Upper lobe of left lung (tissue), 6 donors: ENCODE measurements around the gene IL27RA. TPM values are rescaled to one million over a fixed set of nuclear protein-coding genes. Genes with fewer than 3 reads are reported as not detected.
A peak's percentile ranks its signal among the peaks of the same experiment; 100 is the strongest.
"Not testable (repeated sequence)": the region's sequence is repeated elsewhere in the genome, so short reads cannot be mapped to it uniquely, and the experiment has no call there.

Experiments
- ATAC-seq, 2 donors: fragments of 200-7000 bp; cut with Tn5 transposase; one replicate each; pipeline ENCODE4 v1.9.1; 2022; ENCODE audit warnings: mild to moderate bottlenecking in 2 of 2, moderate library complexity in 2 of 2; ENCODE audit not compliant: low FRiP score in 2 of 2
- DNase-seq, 2 donors: peaks; one replicate each; pipeline ENCODE4 v3.0.0-alpha.2; 2019 to 2020
- H3K27ac ChIP-seq, 4 donors: fragments of 200-600 bp; sonication (generic); one replicate each; pipeline ENCODE4 v1.5.1; 2016 to 2019
- H3K27me3 ChIP-seq, 4 donors: fragments of 200-600 bp; sonication (generic); one replicate each; pipeline ENCODE4 v1.5.1; 2017 to 2019
- H3K36me3 ChIP-seq, 4 donors: fragments of 200-600 bp; sonication (generic); one replicate each; pipeline ENCODE4 v1.5.1; 2016 to 2019
- H3K4me1 ChIP-seq, 4 donors: fragments of 200-600 bp; sonication (generic); one replicate each; pipeline ENCODE4 v1.5.1; 2018 to 2019
- H3K4me3 ChIP-seq, 4 donors: fragments of 200-600 bp; sonication (generic); one replicate each; pipeline ENCODE4 v1.5.1; 2017 to 2019; ENCODE audit warnings: mild to moderate bottlenecking in 2 of 4, moderate library complexity in 1 of 4
- H3K9me3 ChIP-seq, 4 donors: fragments of 200-600 bp; sonication (generic); one replicate each; pipeline ENCODE4 v1.5.1; 2018 to 2019
- EP300 ChIP-seq, 4 donors: sonication (generic); formaldehyde crosslinking; IDR thresholded peaks; one replicate each; pipeline ENCODE4 v1.5.1; 2017; ENCODE audit warnings: antibody characterized with exemption in 4 of 4, control low read depth in 2 of 4
- POLR2A ChIP-seq, 4 donors: fragments of 450-650 bp; IDR thresholded peaks; one replicate each; pipeline ENCODE4 v1.5.1; 2016 to 2017; ENCODE audit warnings: antibody characterized with exemption in 4 of 4, mild to moderate bottlenecking in 2 of 4
- POLR2AphosphoS5 ChIP-seq, 2 donors: sonication (generic); formaldehyde crosslinking; IDR thresholded peaks; one replicate each; pipeline ENCODE4 v1.5.1; 2017; ENCODE audit warnings: antibody characterized with exemption in 2 of 2
- WGBS, 2 donors: methylation state at CpG; one replicate each; pipeline ENCODE4 v1.1.5; 2017 to 2018; 5-methylcytosine and 5-hydroxymethylcytosine counted together
- total RNA-seq, 6 donors: library from RNA; depleted of rRNA in 4 of 6; stranded (reverse); fragments of >200 nt in 4 of 6; gene quantifications; one replicate each; pipeline versions ENCODE4 v1.1.0 to v1.2.1, GENCODE V29; 2016 to 2021
- TF ChIP-seq, protein P1 (sequence below), 6 experiments: fragments of 450-650 bp in 4 of 6; fragments of 200-600 bp in 2 of 6; sonication (generic) in 2 of 6; IDR thresholded peaks; one replicate each; pipeline ENCODE4 v1.5.1; 2016 to 2019; ENCODE audit warnings: antibody characterized with exemption in 6 of 6
- donor health status: DM: no; HTN: no; CAD: no; lungs with moderate emphysema.
- donor health status: DM: no; HTN: yes; CAD: no; lungs with severe emphysema.

IL27RA gene
- total RNA-seq, 6 donors from 2014 or later, result 9.3 to 24.4 (median 14.6) TPM

DNA sequence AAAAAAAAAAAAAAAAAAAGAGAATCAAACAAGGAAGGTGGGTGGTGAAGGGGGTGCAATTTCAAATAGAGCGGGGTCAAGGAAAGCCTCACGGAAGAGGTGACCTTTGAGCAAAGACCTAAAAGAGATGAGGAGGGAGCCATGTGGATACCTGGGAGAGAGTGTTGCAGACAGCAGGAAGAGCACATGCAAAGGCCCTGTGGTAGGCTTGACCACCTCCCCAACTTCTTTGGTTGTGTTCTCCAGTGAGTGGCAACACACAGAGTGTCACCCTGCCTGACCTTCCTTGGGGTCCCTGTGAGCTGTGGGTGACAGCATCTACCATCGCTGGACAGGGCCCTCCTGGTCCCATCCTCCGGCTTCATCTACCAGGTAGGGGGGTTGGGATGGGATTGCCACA is 18.9 kb downstream of the IL27RA start:
- Histone ChIP-seq H3K27me3 (no peaks in the 10 kb centered on the region), H3K27ac (no peak overlapping the region), H3K36me3 (peaks cover 0 to 29% (median 14%) of the 10 kb centered on the region in 4 donors), H3K4me3 (no peak overlapping the region), H3K4me1 (no peaks in the 10 kb centered on the region), H3K9me3 (no peaks in the 10 kb centered on the region)
- 92 to 99% methylated on average over 4 of the region's 4 CpGs for WGBS, 2 donors
- DNase-seq (no peak), ATAC-seq (no peak)
- TF ChIP-seq EP300 (IDR thresholded peaks at IDR 0.05), result no peak
- TF ChIP-seq POLR2A (IDR thresholded peaks at IDR 0.05), result no peak
- TF ChIP-seq, protein P1, sequence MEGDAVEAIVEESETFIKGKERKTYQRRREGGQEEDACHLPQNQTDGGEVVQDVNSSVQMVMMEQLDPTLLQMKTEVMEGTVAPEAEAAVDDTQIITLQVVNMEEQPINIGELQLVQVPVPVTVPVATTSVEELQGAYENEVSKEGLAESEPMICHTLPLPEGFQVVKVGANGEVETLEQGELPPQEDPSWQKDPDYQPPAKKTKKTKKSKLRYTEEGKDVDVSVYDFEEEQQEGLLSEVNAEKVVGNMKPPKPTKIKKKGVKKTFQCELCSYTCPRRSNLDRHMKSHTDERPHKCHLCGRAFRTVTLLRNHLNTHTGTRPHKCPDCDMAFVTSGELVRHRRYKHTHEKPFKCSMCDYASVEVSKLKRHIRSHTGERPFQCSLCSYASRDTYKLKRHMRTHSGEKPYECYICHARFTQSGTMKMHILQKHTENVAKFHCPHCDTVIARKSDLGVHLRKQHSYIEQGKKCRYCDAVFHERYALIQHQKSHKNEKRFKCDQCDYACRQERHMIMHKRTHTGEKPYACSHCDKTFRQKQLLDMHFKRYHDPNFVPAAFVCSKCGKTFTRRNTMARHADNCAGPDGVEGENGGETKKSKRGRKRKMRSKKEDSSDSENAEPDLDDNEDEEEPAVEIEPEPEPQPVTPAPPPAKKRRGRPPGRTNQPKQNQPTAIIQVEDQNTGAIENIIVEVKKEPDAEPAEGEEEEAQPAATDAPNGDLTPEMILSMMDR (IDR thresholded peaks at IDR 0.05), result no peak
- no peak for TF ChIP-seq POLR2AphosphoS5 (IDR thresholded peaks at IDR 0.05)

DNA sequence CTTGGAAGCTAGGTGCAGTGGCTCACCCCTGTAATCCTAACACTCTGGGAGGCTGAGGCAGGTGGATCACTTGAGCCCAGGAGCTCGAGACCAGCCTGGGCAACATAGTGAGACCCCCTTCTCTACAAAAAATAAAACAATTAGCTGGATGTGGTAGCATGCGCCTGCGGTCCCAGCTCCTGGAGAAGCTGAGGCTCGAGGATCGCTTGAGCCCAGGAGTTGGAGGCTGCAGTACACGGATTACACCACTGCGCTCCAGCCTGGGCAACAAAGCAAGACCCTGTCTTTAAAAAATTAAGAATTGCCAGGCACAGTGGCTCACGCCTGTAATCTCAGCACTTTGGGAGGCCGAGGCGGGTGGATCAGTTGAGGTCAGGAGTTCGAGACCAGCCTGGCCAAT is 19.4 kb downstream of the IL27RA start:
- ATAC-seq, result not testable (repeated sequence)

DNA sequence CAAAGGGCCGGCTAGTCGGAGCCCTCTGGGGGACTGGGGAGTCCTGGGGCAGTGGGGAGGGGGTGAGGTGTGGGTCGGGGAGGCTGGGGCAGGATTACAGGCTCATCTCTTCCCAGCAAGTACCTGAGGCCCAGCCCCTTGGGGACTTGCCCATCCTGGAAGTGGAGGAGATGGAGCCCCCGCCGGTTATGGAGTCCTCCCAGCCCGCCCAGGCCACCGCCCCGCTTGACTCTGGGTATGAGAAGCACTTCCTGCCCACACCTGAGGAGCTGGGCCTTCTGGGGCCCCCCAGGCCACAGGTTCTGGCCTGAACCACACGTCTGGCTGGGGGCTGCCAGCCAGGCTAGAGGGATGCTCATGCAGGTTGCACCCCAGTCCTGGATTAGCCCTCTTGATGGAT is 20.4 kb downstream of the IL27RA start:
- WGBS, 2 donors, result 95 to 100% methylated on average over 1 to 7 of the region's 9 CpGs
- H3K4me3 ChIP-seq, result no peak overlapping the region
- DNase-seq, result peak in 1 of 2 donors; percentile 78
- no peak for ATAC-seq
- no peak overlapping the region for H3K27ac ChIP-seq
- TF ChIP-seq EP300 (IDR thresholded peaks at IDR 0.05), result no peak
- TF ChIP-seq POLR2A (IDR thresholded peaks at IDR 0.05), result no peak
- no peak for TF ChIP-seq POLR2AphosphoS5 (IDR thresholded peaks at IDR 0.05)
- TF ChIP-seq, protein P1 (IDR thresholded peaks at IDR 0.05), result no peak
- peaks cover under 1 to 2% (median 1%) of the 10 kb centered on the region in 4 donors for H3K4me1 ChIP-seq
- peaks cover 0 to 23% (median 12%) of the 10 kb centered on the region in 4 donors for H3K36me3 ChIP-seq
- H3K27me3 ChIP-seq, result peaks cover 0 to under 1% (median 0%) of the 10 kb centered on the region in 4 donors
- H3K9me3 ChIP-seq, result no peaks in the 10 kb centered on the region

More for the DNA sequence above, 19.4 kb downstream of the IL27RA start:
- H3K9me3 ChIP-seq, H3K4me3 ChIP-seq, H3K27ac ChIP-seq, H3K4me1 ChIP-seq, H3K27me3 ChIP-seq, DNase-seq: not testable (repeated sequence)
- H3K36me3 ChIP-seq, result peaks cover 0 to 29% (median 14%) of the 10 kb centered on the region in 4 donors
- 89 to 92% methylated on average over 10 to 11 of the region's 11 CpGs for whole genome bisulfite sequencing, 2 donors

DNA sequence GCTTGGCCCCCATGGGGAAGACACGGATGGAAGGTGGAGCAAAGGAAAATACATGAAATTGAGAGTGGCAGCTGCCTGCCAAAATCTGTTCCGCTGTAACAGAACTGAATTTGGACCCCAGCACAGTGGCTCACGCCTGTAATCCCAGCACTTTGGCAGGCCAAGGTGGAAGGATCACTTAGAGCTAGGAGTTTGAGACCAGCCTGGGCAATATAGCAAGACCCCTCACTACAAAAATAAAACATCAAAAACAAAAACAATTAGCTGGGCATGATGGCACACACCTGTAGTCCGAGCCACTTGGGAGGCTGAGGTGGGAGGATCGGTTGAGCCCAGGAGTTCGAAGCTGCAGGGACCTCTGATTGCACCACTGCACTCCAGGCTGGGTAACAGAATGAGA is 20.9 kb downstream of the IL27RA start:
- H3K4me1 ChIP-seq, result peaks cover 6 to 7% (median 6%) of the 10 kb centered on the region in 4 donors
- no peak overlapping the region for H3K27ac ChIP-seq
- H3K36me3 ChIP-seq, result peaks cover 0 to 23% (median 12%) of the 10 kb centered on the region in 4 donors
- H3K27me3 ChIP-seq, result peaks cover 0 to 5% (median 0%) of the 10 kb centered on the region in 4 donors
- no peaks in the 10 kb centered on the region for H3K9me3 ChIP-seq
- no peak for TF ChIP-seq POLR2AphosphoS5 (IDR thresholded peaks at IDR 0.05)
- TF ChIP-seq EP300 (IDR thresholded peaks at IDR 0.05), result no peak
- TF ChIP-seq, protein P1 (IDR thresholded peaks at IDR 0.05), result no peak
- TF ChIP-seq POLR2A (IDR thresholded peaks at IDR 0.05), result no peak
- H3K4me3 ChIP-seq, result no peak overlapping the region
- no peak for ATAC-seq
- no peak for DNase-seq
- WGBS, 2 donors, result 92 to 95% methylated on average over 6 of the region's 6 CpGs

DNA sequence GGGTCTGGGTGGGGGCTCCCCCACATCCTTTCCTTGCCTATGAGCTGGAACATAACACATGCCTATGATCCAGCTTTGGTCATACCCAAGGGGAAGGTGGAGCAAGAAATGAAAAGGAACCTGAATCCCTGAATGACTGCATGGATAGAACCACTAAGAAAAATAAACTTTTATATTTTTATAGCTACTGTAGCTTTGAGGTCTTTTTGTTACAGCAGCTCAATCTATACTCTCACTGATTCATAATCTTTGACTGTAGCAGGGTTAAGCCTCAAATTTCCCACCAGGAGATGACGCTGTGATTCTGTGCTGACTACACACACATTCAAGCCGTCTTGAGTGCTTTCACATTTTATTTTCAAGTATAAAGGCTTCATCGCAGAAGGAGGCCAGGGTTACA is 21.5 kb downstream of the IL27RA start:
- Histone ChIP-seq H3K36me3 (peaks cover 0 to 23% (median 12%) of the 10 kb centered on the region in 4 donors), H3K4me1 (peaks cover 10 to 13% (median 11%) of the 10 kb centered on the region in 4 donors), H3K4me3 (no peak overlapping the region), H3K27me3 (peaks cover 0 to 10% (median 2%) of the 10 kb centered on the region in 4 donors), H3K9me3 (no peaks in the 10 kb centered on the region), H3K27ac (no peak overlapping the region)
- DNase-seq, result no peak
- ATAC-seq, result no peak
- 87 to 93% methylated on average over 3 of the region's 3 CpGs for WGBS, 2 donors
- TF ChIP-seq POLR2A (IDR thresholded peaks at IDR 0.05), result no peak
- TF ChIP-seq, protein P1 (IDR thresholded peaks at IDR 0.05), result no peak
- no peak for TF ChIP-seq POLR2AphosphoS5 (IDR thresholded peaks at IDR 0.05)
- TF ChIP-seq EP300 (IDR thresholded peaks at IDR 0.05), result no peak
